ENCODE results near the gene DHRSX. TPM values are rescaled to one million over a fixed set of nuclear protein-coding genes. Genes with fewer than 3 reads are reported as not detected.

Gene DHRSX
- polyA plus RNA-seq, 2 of the 4 experiments (the other 2 are of a cell fraction), result 32.1 to 56.3 TPM

GRCh38 chrX:2490634-2491033 is 10.1 kb downstream of the DHRSX start (continued):
- no peak for TF ChIP-seq USF2 (IDR thresholded peaks at IDR 0.05)
- no peak for TF ChIP-seq FOSL2 (IDR thresholded peaks at IDR 0.05)
- TF ChIP-seq FOSL2 (CRISPR knock-in tag; IDR thresholded peaks at IDR 0.05), result no peak
- TF ChIP-seq TFCP2L1 (CRISPR knock-in tag; IDR thresholded peaks at IDR 0.05), result no peak

DNA sequence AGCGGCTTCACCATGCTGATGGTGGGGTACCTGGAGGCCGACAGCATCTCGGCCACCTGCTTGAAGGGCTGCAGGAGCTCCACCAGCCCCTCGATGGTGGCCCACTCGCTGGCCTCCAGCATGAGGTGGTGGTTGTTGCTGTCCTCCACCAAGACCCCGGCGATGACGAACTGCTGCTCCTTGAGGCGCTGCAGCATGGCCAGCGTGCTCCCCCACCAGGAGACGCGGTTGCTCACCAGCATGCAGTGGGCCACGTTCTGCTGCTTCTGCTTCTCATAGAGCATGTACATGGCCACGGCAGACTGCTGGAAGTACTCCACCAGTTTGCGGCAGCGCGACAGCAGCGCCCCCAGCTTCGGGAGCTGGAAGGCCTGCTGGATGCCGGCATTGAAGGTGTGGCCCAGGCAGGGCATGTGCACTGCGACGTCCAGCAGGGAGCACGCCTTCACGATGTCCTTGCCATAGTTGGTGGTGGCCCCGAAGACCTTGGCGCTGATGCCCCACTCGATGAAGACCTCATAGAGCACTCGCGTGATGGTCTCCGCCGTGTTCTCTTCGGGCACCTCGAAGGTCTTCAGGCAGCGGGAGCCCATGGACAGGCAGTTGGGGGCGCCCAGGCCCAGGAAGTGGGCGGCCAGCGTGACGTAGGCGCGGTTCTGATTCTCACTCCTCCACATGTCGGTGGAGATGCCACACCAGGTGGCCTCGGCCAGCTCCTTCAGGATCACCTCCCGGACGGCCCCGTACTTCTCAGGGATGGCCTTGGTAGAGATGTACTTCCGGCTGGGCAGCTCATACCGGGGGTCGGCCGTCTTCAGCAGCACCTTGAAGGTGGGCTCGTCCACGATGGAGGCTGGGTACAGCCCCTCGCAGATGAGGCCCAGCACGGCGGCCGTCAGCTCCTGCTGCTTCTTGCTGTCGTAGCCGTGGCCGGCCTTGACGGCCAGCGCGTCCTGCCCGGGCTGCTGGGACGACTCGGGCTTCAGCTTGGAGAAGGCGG is 11.0 kb downstream of the DHRSX start:
- H3K4me1 ChIP-seq, result no peaks in the 10 kb centered on the region
- H3K9me3 ChIP-seq, result no peaks in the 10 kb centered on the region
- FAIRE-seq (no peak), ATAC-seq (no peak), DNase-seq (ENCODE audit: low read depth in 1 of 2, low spot score in 1 of 2) (no peak)
- no peak for TF ChIP-seq NR3C1 (IDR thresholded peaks at IDR 0.05)
- TF ChIP-seq EHF (CRISPR knock-in tag; IDR thresholded peaks at IDR 0.05), result no peak
- no peak for TF ChIP-seq CEBPB (IDR thresholded peaks at IDR 0.05)
- no peak for TF ChIP-seq HOXB5 (CRISPR knock-in tag; IDR thresholded peaks at IDR 0.05)
- TF ChIP-seq, protein P1, sequence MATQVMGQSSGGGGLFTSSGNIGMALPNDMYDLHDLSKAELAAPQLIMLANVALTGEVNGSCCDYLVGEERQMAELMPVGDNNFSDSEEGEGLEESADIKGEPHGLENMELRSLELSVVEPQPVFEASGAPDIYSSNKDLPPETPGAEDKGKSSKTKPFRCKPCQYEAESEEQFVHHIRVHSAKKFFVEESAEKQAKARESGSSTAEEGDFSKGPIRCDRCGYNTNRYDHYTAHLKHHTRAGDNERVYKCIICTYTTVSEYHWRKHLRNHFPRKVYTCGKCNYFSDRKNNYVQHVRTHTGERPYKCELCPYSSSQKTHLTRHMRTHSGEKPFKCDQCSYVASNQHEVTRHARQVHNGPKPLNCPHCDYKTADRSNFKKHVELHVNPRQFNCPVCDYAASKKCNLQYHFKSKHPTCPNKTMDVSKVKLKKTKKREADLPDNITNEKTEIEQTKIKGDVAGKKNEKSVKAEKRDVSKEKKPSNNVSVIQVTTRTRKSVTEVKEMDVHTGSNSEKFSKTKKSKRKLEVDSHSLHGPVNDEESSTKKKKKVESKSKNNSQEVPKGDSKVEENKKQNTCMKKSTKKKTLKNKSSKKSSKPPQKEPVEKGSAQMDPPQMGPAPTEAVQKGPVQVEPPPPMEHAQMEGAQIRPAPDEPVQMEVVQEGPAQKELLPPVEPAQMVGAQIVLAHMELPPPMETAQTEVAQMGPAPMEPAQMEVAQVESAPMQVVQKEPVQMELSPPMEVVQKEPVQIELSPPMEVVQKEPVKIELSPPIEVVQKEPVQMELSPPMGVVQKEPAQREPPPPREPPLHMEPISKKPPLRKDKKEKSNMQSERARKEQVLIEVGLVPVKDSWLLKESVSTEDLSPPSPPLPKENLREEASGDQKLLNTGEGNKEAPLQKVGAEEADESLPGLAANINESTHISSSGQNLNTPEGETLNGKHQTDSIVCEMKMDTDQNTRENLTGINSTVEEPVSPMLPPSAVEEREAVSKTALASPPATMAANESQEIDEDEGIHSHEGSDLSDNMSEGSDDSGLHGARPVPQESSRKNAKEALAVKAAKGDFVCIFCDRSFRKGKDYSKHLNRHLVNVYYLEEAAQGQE (IDR thresholded peaks at IDR 0.05), result no peak
- no peak for TF ChIP-seq MAX (IDR thresholded peaks at IDR 0.05)
- TF ChIP-seq KDM5A (IDR thresholded peaks at IDR 0.05), result no peak
- TF ChIP-seq BCL3 (IDR thresholded peaks at IDR 0.05), result no peak
- no peak for TF ChIP-seq ATOH8 (CRISPR knock-in tag; IDR thresholded peaks at IDR 0.05; ENCODE audit: low read depth)
- TF ChIP-seq, protein P2, sequence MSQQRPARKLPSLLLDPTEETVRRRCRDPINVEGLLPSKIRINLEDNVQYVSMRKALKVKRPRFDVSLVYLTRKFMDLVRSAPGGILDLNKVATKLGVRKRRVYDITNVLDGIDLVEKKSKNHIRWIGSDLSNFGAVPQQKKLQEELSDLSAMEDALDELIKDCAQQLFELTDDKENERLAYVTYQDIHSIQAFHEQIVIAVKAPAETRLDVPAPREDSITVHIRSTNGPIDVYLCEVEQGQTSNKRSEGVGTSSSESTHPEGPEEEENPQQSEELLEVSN (IDR thresholded peaks at IDR 0.05; ENCODE audit: borderline replicate concordance, low read depth), result no peak
- TF ChIP-seq RARB (CRISPR knock-in tag; IDR thresholded peaks at IDR 0.05), result no peak
- no peak for TF ChIP-seq TFCP2L1 (CRISPR knock-in tag; IDR thresholded peaks at IDR 0.05)
- no peak for TF ChIP-seq EP300 (IDR thresholded peaks at IDR 0.05)
- 95% methylated on average over 58 of the region's 65 CpGs for WGBS (ENCODE audit: missing lambda C conversion rate)
- ChIA-PET POLR2A (no interaction called here), CTCF (no interaction called here)
- H3K4me2 ChIP-seq, result no peak overlapping the region
- H3K27ac ChIP-seq, result no peak overlapping the region
- no peak overlapping the region for H3K4me3 ChIP-seq

All from A549 (cell line).